HG02884 (cell line): ENCODE measurements around the gene ANKRD12.
"Not testable (repeated sequence)": the region's sequence is repeated elsewhere in the genome, so short reads cannot be mapped to it uniquely, and the experiment has no call there.

ENCODE experiments used
- ATAC-seq: cut with Tn5 transposase; IDR thresholded peaks from one replicate; pipeline ENCODE4 v1.9.1; 2021; ENCODE audit warnings: mild to moderate bottlenecking, moderate library complexity; ENCODE audit not compliant: unreplicated experiment

The ANKRD12 gene

GRCh38 chr18:9226463-9226862 lies 89.9 kb downstream of the ANKRD12 start:
- no peak for ATAC-seq

GRCh38 chr18:9231852-9232486 lies 95.4 kb downstream of the ANKRD12 start:
- ATAC-seq: no peak

- no peak for ATAC-seq
Measured at GRCh38 chr18:9232977-9233376, 96.4 kb downstream of the ANKRD12 start.

- no peak for ATAC-seq
Measured at GRCh38 chr18:9233771-9234440, 97.3 kb downstream of the ANKRD12 start.

- no peak for ATAC-seq
Measured at GRCh38 chr18:9234528-9234927, 97.9 kb downstream of the ANKRD12 start.

GRCh38 chr18:9237981-9238380 lies 101.4 kb downstream of the ANKRD12 start:
- ATAC-seq: no peak

GRCh38 chr18:9239720-9240119 lies 103.1 kb downstream of the ANKRD12 start:
- no peak for ATAC-seq

- ATAC-seq: no peak
Measured at GRCh38 chr18:9240270-9240669, 103.7 kb downstream of the ANKRD12 start.

GRCh38 chr18:9243029-9243428 lies 106.4 kb downstream of the ANKRD12 start:
- no peak for ATAC-seq

GRCh38 chr18:9244376-9244775 lies 107.8 kb downstream of the ANKRD12 start:
- no peak for ATAC-seq

- ATAC-seq: no peak
Measured at GRCh38 chr18:9248661-9249060, 112.1 kb downstream of the ANKRD12 start.

GRCh38 chr18:9249254-9249653 lies 112.7 kb downstream of the ANKRD12 start:
- ATAC-seq: no peak

- no peak for ATAC-seq
Measured at GRCh38 chr18:9259173-9259572, 122.6 kb downstream of the ANKRD12 start.

- no peak for ATAC-seq
Measured at GRCh38 chr18:9260388-9261380, 124.1 kb downstream of the ANKRD12 start.

- ATAC-seq: no peak
Measured at GRCh38 chr18:9263264-9263663, 126.7 kb downstream of the ANKRD12 start.

- ATAC-seq: not testable (repeated sequence)
Measured at GRCh38 chr18:9264797-9265196, 128.2 kb downstream of the ANKRD12 start.

GRCh38 chr18:9273221-9273620 lies 136.6 kb downstream of the ANKRD12 start:
- ATAC-seq: no peak

- no peak for ATAC-seq
Measured at GRCh38 chr18:9275890-9276289, 139.3 kb downstream of the ANKRD12 start.

- ATAC-seq: no peak
Measured at GRCh38 chr18:9278028-9278427, 141.4 kb downstream of the ANKRD12 start.

- ATAC-seq: no peak
Measured at GRCh38 chr18:9280849-9281248, 144.3 kb downstream of the ANKRD12 start.

- no peak for ATAC-seq
Measured at GRCh38 chr18:9281780-9282179, 145.2 kb downstream of the ANKRD12 start.

GRCh38 chr18:9283791-9284190 lies 147.2 kb downstream of the ANKRD12 start:
- ATAC-seq: no peak
